NCI-H460 (cell line): Measurements from ENCODE around the gene NPAS3. TPM values are rescaled to one million over a fixed set of nuclear protein-coding genes. Genes with fewer than 3 reads are reported as not detected.

Source experiments
- DNase-seq: peaks from one replicate; pipeline ENCODE4 v3.0.0-alpha.2; 2016; ENCODE audit warnings: low read depth; ENCODE audit errors: extremely low read depth
- total RNA-seq: library from RNA; depleted of rRNA; stranded (reverse); fragments of >200 nt; shearing (Covaris generic); gene quantifications from 2 replicates; pipeline ENCODE4 v1.2.3, GENCODE V29; 2014

Gene NPAS3
- total RNA-seq, 1 experiment from 2014 or later = 0.62 TPM

GRCh38 chr14:33566082-33566481, 627.4 kb downstream of the NPAS3 start:
- no peak for DNase-seq

DNA sequence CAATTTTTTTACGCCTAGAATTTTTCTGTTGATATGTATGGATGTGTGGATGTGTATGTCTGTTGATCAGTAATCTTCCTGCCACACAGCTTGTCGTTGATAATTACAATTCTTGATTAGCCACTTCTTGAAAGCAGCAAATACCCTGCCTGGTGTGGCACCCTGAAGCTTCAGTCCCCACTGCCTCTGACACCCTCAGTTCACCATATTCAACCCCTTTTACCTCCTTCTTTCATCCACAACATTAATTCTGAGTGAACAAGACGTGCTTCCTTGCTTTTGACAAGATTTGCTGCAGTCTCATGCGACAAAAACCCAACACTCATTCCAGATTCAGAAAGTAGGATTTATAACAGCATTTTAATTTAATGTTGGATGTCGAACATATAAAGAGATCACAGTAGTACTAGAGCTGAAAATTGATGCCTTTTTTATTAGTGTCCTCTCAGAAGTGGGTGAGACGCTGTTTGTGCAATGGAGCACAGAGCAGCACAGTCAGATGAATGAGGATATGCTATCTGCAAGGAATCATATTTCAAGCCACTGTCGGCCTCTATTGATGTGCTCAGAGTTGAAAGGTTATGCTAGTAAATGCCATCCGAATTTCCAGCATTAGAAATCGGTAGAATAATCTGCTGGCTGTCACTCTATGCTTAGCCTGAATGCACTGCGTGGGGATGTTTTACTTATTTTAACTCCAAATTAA, 628.5 kb downstream of the NPAS3 start:
- DNase-seq = no peak

- DNase-seq = no peak
Measured at GRCh38 chr14:33567731-33568130, 629.1 kb downstream of the NPAS3 start.

GRCh38 chr14:33568935-33569579, 630.4 kb downstream of the NPAS3 start:
- no peak for DNase-seq

- DNase-seq = no peak
Measured at GRCh38 chr14:33569821-33570687, 631.4 kb downstream of the NPAS3 start.

GRCh38 chr14:33570694-33571310, 632.1 kb downstream of the NPAS3 start:
- DNase-seq = no peak

- no peak for DNase-seq
Measured at GRCh38 chr14:33573301-33573880, 634.7 kb downstream of the NPAS3 start.

DNA sequence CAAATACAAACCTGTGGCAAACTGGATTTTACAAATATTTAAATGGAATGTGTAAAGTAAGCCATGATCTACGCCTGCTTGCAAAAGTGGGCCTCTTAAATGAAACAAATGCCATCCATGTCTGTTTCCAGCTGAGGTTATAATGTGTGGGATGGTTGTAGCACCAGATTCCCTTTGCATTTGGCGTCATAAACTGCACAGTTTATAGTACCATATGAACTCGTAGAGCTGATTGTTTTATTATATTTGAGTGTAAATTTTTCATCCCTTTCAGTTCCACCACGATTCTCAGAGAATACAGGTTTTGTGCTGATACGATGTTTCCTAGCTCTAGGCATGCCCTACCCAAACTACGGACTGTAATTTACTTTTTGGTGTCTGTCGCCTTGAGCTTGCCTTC, 637.3 kb downstream of the NPAS3 start:
- no peak for DNase-seq

- DNase-seq = no peak
Measured at GRCh38 chr14:33578461-33579216, 640.0 kb downstream of the NPAS3 start.

DNA sequence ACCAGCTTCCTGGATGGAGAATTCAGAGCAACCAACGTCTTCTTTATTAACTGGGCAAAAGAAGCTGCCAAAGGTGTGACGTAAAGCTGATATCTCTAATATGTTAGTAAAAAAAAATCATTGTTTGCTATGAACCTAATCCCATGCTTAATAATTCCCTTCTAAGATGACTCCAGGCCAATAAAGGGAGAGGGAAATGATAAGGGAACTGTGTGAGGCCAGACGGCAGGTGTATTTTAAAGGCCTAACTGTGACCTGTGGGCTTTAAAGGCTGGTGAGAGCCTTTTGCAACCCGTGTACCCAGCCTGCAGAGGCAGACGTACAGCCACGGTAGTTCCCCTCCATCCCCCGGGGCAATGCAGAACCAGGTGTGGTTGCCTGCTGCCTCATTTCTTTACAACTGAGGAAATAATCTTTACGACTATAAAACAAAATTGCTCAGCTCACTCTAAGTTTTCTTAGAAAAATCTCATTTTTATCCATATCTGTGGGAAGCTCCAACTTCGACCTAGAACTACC, 641.6 kb downstream of the NPAS3 start:
- DNase-seq = no peak

DNA sequence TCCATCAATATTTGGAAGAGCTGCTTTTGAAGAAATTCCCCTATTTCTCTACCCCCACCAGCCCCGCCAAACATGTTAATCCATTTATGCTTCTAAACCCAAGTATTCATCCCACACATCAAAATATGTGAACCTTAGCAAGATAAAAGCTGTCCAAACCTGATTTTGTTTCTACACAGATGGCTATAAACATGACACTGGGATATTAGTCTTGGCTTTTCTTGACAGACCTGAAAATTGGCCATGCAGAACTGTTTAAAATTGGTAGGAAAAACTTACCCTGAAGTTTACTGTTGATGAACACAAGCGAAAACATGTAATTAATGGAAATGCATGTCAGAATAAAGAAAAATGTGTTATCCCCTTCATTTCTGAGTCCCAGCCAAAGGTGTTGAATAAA, 642.2 kb downstream of the NPAS3 start:
- no peak for DNase-seq

DNA sequence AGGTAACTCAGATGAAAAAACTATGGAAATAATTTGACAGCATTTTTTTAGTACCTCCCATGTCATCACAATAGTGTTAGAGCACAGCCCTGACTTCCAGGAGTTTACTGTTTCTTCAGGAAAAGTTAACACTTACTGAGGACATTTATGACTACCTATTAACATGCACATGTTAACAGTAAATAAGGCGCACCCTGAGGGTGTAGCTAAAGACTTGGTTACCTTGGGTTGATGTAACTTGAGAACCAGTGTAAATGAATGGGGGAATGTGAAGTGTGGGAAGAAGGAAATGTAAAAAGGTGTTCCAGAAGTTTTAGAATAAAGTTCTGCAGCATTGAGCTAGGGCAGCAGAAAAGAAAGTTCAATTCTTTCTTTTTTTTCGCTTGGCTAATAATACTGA, 646.0 kb downstream of the NPAS3 start:
- DNase-seq = no peak

GRCh38 chr14:33586806-33587205, 648.1 kb downstream of the NPAS3 start:
- DNase-seq = no peak

DNA sequence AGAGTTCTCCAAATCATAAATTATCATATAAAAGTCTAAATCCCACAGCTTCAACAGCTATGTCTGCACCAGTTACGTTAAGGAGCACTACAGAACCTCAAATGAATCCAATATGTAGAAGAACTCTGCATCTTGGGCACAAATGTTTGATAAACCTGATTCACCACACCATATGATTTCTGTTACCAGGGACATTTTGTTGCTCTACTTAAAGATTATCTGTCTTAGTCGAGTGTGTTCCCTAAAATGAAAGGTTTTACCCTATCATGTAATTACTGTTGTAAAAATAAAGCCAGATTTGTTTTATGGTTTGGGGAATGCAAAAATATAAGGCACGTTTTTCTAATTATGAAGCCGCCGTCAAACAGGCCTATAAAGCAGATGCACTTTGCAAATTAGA, 649.1 kb downstream of the NPAS3 start:
- no peak for DNase-seq

- no peak for DNase-seq
Measured at GRCh38 chr14:33588771-33589170, 650.1 kb downstream of the NPAS3 start.

DNA sequence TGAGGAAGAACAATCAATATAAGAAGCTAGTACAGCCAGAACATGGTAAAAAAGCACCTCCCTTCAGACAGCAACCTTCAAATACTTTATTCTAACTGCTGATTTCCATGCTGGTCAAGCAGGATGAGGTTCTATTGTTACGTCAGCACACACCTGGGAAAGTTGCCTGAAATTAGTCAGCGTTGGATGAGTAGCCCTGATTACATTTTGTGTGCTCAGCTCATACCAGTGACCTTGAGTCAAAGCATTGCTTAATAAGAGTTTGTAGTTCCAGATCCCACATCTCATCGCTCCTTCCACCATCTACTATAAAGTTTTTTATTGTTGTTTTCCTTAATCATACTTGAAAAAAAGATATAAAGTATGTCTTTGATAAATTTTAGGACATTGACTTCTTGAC, 650.7 kb downstream of the NPAS3 start:
- DNase-seq = no peak

GRCh38 chr14:33590891-33591630, 652.4 kb downstream of the NPAS3 start:
- no peak for DNase-seq

GRCh38 chr14:33592297-33592696, 653.6 kb downstream of the NPAS3 start:
- no peak for DNase-seq
